T-helper 2 cell treated with Interferon-gamma antibody and Interleukin-4, amounts not matched to agents 5 μg/mL and 100 μg/mL, for 36 hours (primary cell): Measurements from ENCODE around the gene PLXND1.

Experiments used
- DNase-seq: peaks from one replicate; pipeline ENCODE4 v3.0.0; 2021; ENCODE audit warnings: low spot score
- H3K27ac Mint-ChIP-seq: one replicate; pipeline ENCODE4 v1.8.0; 2021; ENCODE audit warnings: mild to moderate bottlenecking, mixed read lengths
- H3K27me3 Mint-ChIP-seq: one replicate; pipeline ENCODE4 v1.8.0; 2021; ENCODE audit warnings: low read depth, mixed read lengths
- H3K36me3 Mint-ChIP-seq: one replicate; pipeline ENCODE4 v1.8.0; 2021; ENCODE audit warnings: low read depth, mixed read lengths
- H3K4me1 Mint-ChIP-seq: one replicate; pipeline ENCODE4 v1.8.0; 2021; ENCODE audit warnings: low read depth, mixed read lengths
- H3K4me3 Mint-ChIP-seq: one replicate; pipeline ENCODE4 v1.8.0; 2022; ENCODE audit warnings: mild to moderate bottlenecking, moderate library complexity, mixed read lengths
- H3K9me3 Mint-ChIP-seq: one replicate; pipeline ENCODE4 v1.8.0; 2021; ENCODE audit warnings: mixed read lengths

Gene PLXND1

DNA sequence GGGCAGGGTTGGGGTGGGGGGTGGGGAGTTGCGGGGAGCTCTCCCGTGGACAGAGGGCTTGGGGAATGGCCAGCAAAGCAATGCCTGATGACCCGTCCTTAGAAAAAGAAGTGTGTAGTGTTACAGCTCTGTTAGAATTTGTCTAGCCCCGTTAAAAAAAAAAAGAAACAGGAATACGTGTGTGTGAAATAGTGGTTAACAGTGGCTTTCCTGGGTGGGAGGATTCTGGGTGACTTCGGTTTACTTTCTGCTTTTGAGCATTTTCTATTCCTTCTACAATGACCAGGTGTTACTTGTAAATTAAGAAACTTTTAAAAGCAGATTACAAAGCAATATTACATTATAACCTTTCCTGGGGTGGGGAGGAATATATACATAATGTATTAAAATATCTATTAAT, 38.5 kb downstream of the PLXND1 start:
- H3K4me1 Mint-ChIP-seq, result no peaks in the 10 kb centered on the region
- no peak overlapping the region for H3K4me3 Mint-ChIP-seq
- no peaks in the 10 kb centered on the region for H3K36me3 Mint-ChIP-seq
- no peak overlapping the region for H3K27ac Mint-ChIP-seq
- no peaks in the 10 kb centered on the region for H3K27me3 Mint-ChIP-seq
- DNase-seq, result no peak
- H3K9me3 Mint-ChIP-seq, result no peaks in the 10 kb centered on the region

DNA sequence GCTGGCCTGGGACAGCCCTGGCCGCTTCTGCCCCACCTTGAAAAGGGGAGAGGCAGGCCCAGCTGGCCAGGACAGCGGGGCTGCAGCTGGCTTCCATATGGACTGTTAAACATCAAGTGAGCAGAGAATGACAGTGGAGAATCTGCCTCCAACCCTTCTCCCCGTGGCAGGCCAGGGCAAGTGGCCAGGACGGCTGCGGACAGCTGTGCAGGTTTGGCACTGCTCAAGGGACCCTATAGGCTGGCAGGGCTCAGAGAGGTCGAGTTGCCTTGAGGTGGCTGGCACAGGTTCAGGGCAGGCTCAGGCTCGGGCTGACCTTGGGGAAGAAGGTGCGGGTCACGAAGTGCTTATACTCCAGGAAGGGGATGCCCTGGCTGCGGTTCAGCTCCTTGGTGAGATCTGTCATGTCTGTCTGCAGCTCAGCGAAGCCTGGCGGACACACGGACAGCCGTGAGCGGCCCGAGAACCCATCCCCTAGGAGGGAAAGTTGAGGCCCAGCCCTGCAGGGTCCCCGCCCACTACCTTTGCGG, 39.2 kb downstream of the PLXND1 start:
- no peak for DNase-seq
- Mint-ChIP-seq H3K9me3 (no peaks in the 10 kb centered on the region), H3K27ac (no peak overlapping the region), H3K4me1 (no peaks in the 10 kb centered on the region), H3K36me3 (no peaks in the 10 kb centered on the region), H3K27me3 (no peaks in the 10 kb centered on the region), H3K4me3 (no peak overlapping the region)

- no peak overlapping the region for H3K27ac Mint-ChIP-seq
- no peaks in the 10 kb centered on the region for H3K9me3 Mint-ChIP-seq
- H3K36me3 Mint-ChIP-seq, result no peaks in the 10 kb centered on the region
- H3K4me3 Mint-ChIP-seq, result no peak overlapping the region
- H3K4me1 Mint-ChIP-seq, result no peaks in the 10 kb centered on the region
- no peaks in the 10 kb centered on the region for H3K27me3 Mint-ChIP-seq
- no peak for DNase-seq
Measured at GRCh38 chr3:129565902-129566301, 40.6 kb downstream of the PLXND1 start.

GRCh38 chr3:129564981-129565644, 41.4 kb downstream of the PLXND1 start:
- no peaks in the 10 kb centered on the region for H3K9me3 Mint-ChIP-seq
- H3K36me3 Mint-ChIP-seq, result no peaks in the 10 kb centered on the region
- H3K4me1 Mint-ChIP-seq, result no peaks in the 10 kb centered on the region
- DNase-seq, result no peak
- H3K27ac Mint-ChIP-seq, result no peak overlapping the region
- H3K27me3 Mint-ChIP-seq, result no peaks in the 10 kb centered on the region
- H3K4me3 Mint-ChIP-seq, result no peak overlapping the region

DNA sequence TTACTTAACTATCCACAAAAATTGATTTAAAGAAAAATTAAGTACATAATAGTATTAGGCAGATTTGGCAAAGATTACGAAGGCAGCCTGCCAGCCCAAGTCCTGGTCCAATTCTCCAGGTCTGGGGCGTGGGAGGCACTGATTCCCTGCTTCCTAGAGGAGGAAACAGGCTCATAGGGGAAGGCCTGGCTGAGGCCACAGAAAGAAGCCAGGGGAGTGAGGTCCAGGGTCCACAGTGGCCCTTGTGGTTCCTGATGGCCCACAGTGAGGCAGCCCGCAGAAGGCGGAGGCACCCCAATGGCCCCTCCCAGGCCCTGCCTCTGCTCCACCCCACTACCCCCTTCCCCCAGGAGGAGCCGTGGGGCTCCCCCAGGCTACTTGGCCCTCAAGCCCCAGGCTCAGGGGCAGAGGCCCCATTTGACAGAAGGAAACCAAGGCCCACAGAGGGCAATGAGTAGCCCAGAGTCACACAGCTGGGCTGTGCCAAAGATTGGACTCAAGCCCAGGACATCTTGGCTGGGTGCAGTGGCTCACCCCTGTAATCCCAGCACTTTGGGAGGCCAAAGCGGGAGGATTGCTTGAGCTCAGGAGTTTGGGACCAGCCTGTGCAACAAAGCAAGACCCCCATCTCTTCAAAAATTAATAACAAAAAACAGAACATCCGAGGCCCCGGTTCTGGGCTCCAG, 42.5 kb downstream of the PLXND1 start:
- no peak for DNase-seq
- no peaks in the 10 kb centered on the region for H3K27me3 Mint-ChIP-seq
- H3K27ac Mint-ChIP-seq, result no peak overlapping the region
- no peaks in the 10 kb centered on the region for H3K9me3 Mint-ChIP-seq
- no peaks in the 10 kb centered on the region for H3K4me1 Mint-ChIP-seq
- no peak overlapping the region for H3K4me3 Mint-ChIP-seq
- H3K36me3 Mint-ChIP-seq, result no peaks in the 10 kb centered on the region

DNA sequence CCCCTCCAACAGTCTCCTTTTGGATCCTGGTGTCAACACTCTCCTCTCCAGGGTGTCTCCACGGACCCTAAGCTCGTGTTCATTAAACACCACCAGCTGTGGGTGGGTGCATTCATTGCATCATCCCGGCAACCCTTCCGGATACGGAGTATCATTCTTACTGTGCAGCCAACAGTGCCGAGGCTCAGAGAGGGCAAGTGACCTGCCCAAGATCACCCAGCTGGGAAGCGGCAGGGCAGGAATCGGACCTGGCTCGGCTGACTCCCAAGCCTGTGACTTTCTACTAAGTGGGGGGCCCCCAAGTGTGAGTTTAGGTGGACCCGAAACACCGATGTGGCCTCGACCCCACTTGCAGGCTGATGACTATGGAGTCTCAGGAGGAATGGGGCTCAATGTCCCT, 43.1 kb downstream of the PLXND1 start:
- Mint-ChIP-seq H3K27me3 (peaks cover 1% of the 10 kb centered on the region), H3K4me3 (no peak overlapping the region), H3K4me1 (peaks cover 1% of the 10 kb centered on the region), H3K36me3 (no peaks in the 10 kb centered on the region), H3K27ac (no peak overlapping the region), H3K9me3 (no peaks in the 10 kb centered on the region)
- no peak for DNase-seq

- Mint-ChIP-seq H3K27ac (no peak overlapping the region), H3K36me3 (no peaks in the 10 kb centered on the region), H3K27me3 (peaks cover 3% of the 10 kb centered on the region), H3K4me3 (no peak overlapping the region), H3K4me1 (peaks cover 6% of the 10 kb centered on the region), H3K9me3 (no peaks in the 10 kb centered on the region)
- DNase-seq, result no peak
Measured at GRCh38 chr3:129562803-129563202, 43.7 kb downstream of the PLXND1 start.

DNA sequence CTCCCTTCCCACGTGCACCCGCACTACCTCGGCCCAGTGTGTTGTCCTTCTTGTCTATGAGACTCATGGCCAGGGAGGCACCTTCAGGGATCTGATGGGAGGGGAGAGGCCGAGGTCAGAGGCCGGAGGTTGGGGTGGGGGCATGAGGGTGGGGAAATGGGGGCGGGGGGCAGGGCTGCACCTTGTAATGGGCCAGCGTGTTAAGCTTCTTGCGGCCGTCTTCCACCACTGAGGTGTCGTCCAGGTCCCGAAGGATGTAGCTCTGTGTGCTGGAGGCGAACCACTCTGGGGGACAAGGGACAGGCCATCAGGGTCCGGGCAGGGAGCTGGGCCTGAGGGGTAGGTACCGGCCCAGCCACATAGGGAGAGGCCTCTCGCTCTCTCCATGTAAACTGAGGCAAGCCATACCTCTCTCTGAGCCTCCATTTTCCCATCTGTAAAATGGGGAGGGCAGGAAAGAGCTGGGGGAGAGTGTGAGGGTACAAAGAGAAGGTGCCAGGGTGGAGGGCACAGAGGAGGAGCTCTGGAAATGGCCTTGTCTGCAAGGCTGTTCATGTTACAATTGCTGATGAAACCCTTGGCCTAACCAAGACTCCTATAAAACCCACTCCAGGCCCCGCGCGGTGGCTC, 44.7 kb downstream of the PLXND1 start:
- Mint-ChIP-seq H3K27ac (no peak overlapping the region), H3K36me3 (no peaks in the 10 kb centered on the region), H3K9me3 (no peaks in the 10 kb centered on the region), H3K4me1 (peaks cover 6% of the 10 kb centered on the region), H3K4me3 (no peak overlapping the region), H3K27me3 (peaks cover 3% of the 10 kb centered on the region)
- no peak for DNase-seq

DNA sequence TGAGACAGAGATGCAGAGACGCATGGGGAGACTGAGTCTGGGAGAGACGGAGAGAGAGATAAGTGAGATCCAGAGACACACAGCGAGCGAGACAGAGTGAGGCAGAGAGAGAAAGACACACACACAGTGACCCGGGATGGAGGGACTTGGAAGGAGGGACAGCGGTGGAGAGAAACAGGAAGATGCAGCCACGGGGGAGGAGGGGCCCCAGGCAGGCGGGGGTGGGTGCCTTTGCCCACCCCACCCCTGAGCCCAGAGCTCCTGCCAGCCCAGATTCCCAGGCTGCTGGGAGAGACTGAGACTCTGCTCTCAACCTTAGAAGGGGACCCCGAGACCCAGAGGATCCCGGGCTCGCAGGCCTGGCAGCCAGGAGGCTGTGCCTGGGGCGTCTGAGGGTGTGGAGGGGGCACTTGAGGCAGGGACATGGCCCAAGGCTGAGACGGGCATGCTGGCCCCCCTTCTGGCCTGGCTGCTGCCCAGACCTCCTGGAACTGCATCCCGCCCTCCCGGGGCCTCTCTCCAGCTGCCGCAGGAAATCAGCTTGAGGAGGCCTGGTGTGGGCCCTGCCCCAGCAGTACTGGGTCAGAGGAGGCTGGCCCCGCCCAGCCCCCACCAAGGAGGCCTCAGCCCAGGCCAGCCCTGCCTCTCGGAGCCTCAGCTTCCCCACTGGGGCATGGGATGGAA, 45.4 kb downstream of the PLXND1 start:
- DNase-seq, result no peak
- Mint-ChIP-seq H3K4me1 (peaks cover 6% of the 10 kb centered on the region), H3K9me3 (no peaks in the 10 kb centered on the region), H3K36me3 (no peaks in the 10 kb centered on the region), H3K27ac (no peak overlapping the region), H3K27me3 (peaks cover 3% of the 10 kb centered on the region), H3K4me3 (no peak overlapping the region)

GRCh38 chr3:129560269-129560787, 46.1 kb downstream of the PLXND1 start:
- DNase-seq, result no peak

GRCh38 chr3:129559565-129560079, 46.9 kb downstream of the PLXND1 start:
- no peak overlapping the region for H3K27ac Mint-ChIP-seq
- H3K9me3 Mint-ChIP-seq, result no peaks in the 10 kb centered on the region
- H3K4me1 Mint-ChIP-seq, result peaks cover 6% of the 10 kb centered on the region
- no peak for DNase-seq
- H3K4me3 Mint-ChIP-seq, result no peak overlapping the region
- no peaks in the 10 kb centered on the region for H3K36me3 Mint-ChIP-seq
- peaks cover 7% of the 10 kb centered on the region for H3K27me3 Mint-ChIP-seq

More at GRCh38 chr3:129560269-129560787, 46.1 kb downstream of the PLXND1 start:
- Mint-ChIP-seq H3K27me3 (peaks cover 3% of the 10 kb centered on the region), H3K4me1 (peaks cover 6% of the 10 kb centered on the region), H3K36me3 (no peaks in the 10 kb centered on the region), H3K27ac (no peak overlapping the region), H3K9me3 (no peaks in the 10 kb centered on the region), H3K4me3 (no peak overlapping the region)

GRCh38 chr3:129558772-129559564, 47.5 kb downstream of the PLXND1 start:
- no peak for DNase-seq

More at GRCh38 chr3:129558772-129559564, 47.5 kb downstream of the PLXND1 start:
- Mint-ChIP-seq H3K4me3 (no peak overlapping the region), H3K9me3 (no peaks in the 10 kb centered on the region), H3K27me3 (peaks cover 8% of the 10 kb centered on the region), H3K36me3 (no peaks in the 10 kb centered on the region), H3K4me1 (peaks cover 7% of the 10 kb centered on the region), H3K27ac (no peak overlapping the region)
